HG03457 (cell line): Measurements from ENCODE around the gene ZNF80.

ENCODE experiments used
- ATAC-seq: cut with Tn5 transposase; IDR thresholded peaks from one replicate; pipeline ENCODE4 v1.9.1; 2021; ENCODE audit warnings: moderate number of reproducible peaks; ENCODE audit not compliant: unreplicated experiment

Gene ZNF80

GRCh38 chr3:114221165-114221880 is 16.1 kb downstream of the ZNF80 start:
- ATAC-seq = no peak

GRCh38 chr3:114219741-114220140 is 17.6 kb downstream of the ZNF80 start:
- no peak for ATAC-seq

GRCh38 chr3:114218578-114219185 is 18.7 kb downstream of the ZNF80 start:
- ATAC-seq = no peak

GRCh38 chr3:114218006-114218405 is 19.4 kb downstream of the ZNF80 start:
- ATAC-seq = no peak

GRCh38 chr3:114217266-114217665 is 20.1 kb downstream of the ZNF80 start:
- ATAC-seq = no peak

- ATAC-seq = no peak
Measured at GRCh38 chr3:114216186-114216970, 21.0 kb downstream of the ZNF80 start.

- ATAC-seq = no peak
Measured at GRCh38 chr3:114214542-114215341, 22.6 kb downstream of the ZNF80 start.

- peak; percentile 75 for ATAC-seq
Measured at GRCh38 chr3:114213627-114214541, 23.5 kb downstream of the ZNF80 start.

- ATAC-seq = peak; percentile 2
Measured at GRCh38 chr3:114213292-114213626, 24.1 kb downstream of the ZNF80 start.

- ATAC-seq = no peak
Measured at GRCh38 chr3:114212646-114213045, 24.7 kb downstream of the ZNF80 start.

- ATAC-seq = peak; percentile 90
Measured at GRCh38 chr3:114207768-114208167, 29.6 kb downstream of the ZNF80 start.

GRCh38 chr3:114206342-114206741 is 31.0 kb downstream of the ZNF80 start:
- no peak for ATAC-seq

- ATAC-seq = no peak
Measured at GRCh38 chr3:114205541-114205940, 31.8 kb downstream of the ZNF80 start.

GRCh38 chr3:114194750-114195149 is 42.6 kb downstream of the ZNF80 start:
- no peak for ATAC-seq

- no peak for ATAC-seq
Measured at GRCh38 chr3:114192136-114192535, 45.2 kb downstream of the ZNF80 start.

GRCh38 chr3:114186501-114186900 is 50.9 kb downstream of the ZNF80 start:
- no peak for ATAC-seq
